Endothelial cell (in vitro differentiated cells): ENCODE measurements around the gene PLXNA1. TPM values are rescaled to one million over a fixed set of nuclear protein-coding genes. Genes with fewer than 3 reads are reported as not detected.

Experiments
- DNase-seq: peaks from one replicate; pipeline ENCODE4 v3.0.0; 2021; ENCODE audit warnings: low spot score
- H3K27ac Mint-ChIP-seq: one replicate; pipeline ENCODE4 v1.8.0; 2021; ENCODE audit warnings: mixed read lengths, inconsistent platforms; ENCODE audit not compliant: unreplicated experiment
- H3K27me3 Mint-ChIP-seq: one replicate; pipeline ENCODE4 v1.8.0; 2021; ENCODE audit warnings: mild to moderate bottlenecking, moderate library complexity, mixed read lengths, inconsistent platforms; ENCODE audit not compliant: unreplicated experiment
- H3K36me3 Mint-ChIP-seq: one replicate; pipeline ENCODE4 v1.8.0; 2021; ENCODE audit warnings: mild to moderate bottlenecking, low read depth, mixed read lengths, inconsistent platforms; ENCODE audit not compliant: unreplicated experiment
- H3K4me1 Mint-ChIP-seq: one replicate; pipeline ENCODE4 v1.8.0; 2021; ENCODE audit warnings: mild to moderate bottlenecking, mixed read lengths, inconsistent platforms; ENCODE audit not compliant: unreplicated experiment
- H3K4me3 Mint-ChIP-seq: one replicate; pipeline ENCODE4 v1.8.0; 2021; ENCODE audit warnings: mild to moderate bottlenecking, mixed read lengths, inconsistent platforms; ENCODE audit not compliant: unreplicated experiment
- H3K9me3 Mint-ChIP-seq: one replicate; pipeline ENCODE4 v1.8.0; 2021; ENCODE audit warnings: mixed read lengths, inconsistent platforms; ENCODE audit not compliant: unreplicated experiment
- CTCF ChIP-seq: fragments of 200-600 bp; sonication (generic); IDR thresholded peaks from one replicate; pipeline ENCODE4 v1.5.0; 2021; ENCODE audit warnings: antibody characterized with exemption; ENCODE audit not compliant: unreplicated experiment
- total RNA-seq: library from RNA; stranded (reverse); fragmentation: NEBNext Ultra II Directional; extraction: Animal tissue kit (Norgen Biotek cat#: 25700); gene quantifications from one replicate; pipeline ENCODE4 v1.2.1, GENCODE V29; 2021; ENCODE audit not compliant: unreplicated experiment

PLXNA1 gene
- total RNA-seq, 1 donor from 2014 or later: 31.8 TPM

GRCh38 chr3:126992216-126992615 lies 9.3 kb downstream of the PLXNA1 start:
- Mint-ChIP-seq H3K27me3 (peaks cover 6% of the 10 kb centered on the region), H3K36me3 (peaks cover 9% of the 10 kb centered on the region), H3K27ac (no peak overlapping the region), H3K9me3 (no peaks in the 10 kb centered on the region), H3K4me1 (no peaks in the 10 kb centered on the region), H3K4me3 (no peak overlapping the region)
- TF ChIP-seq CTCF: no peak
- no peak for DNase-seq

GRCh38 chr3:126992776-126993175 lies 9.9 kb downstream of the PLXNA1 start:
- no peak overlapping the region for H3K4me3 Mint-ChIP-seq
- no peaks in the 10 kb centered on the region for H3K4me1 Mint-ChIP-seq
- H3K36me3 Mint-ChIP-seq: peaks cover 9% of the 10 kb centered on the region
- no peaks in the 10 kb centered on the region for H3K9me3 Mint-ChIP-seq
- peaks cover 9% of the 10 kb centered on the region for H3K27me3 Mint-ChIP-seq
- H3K27ac Mint-ChIP-seq: no peak overlapping the region
- no peak for DNase-seq
- TF ChIP-seq CTCF: no peak

GRCh38 chr3:126993436-126993835 lies 10.5 kb downstream of the PLXNA1 start:
- Mint-ChIP-seq H3K36me3 (peaks cover 9% of the 10 kb centered on the region), H3K27me3 (peaks cover 13% of the 10 kb centered on the region), H3K4me3 (no peak overlapping the region), H3K27ac (no peak overlapping the region), H3K4me1 (peaks cover 2% of the 10 kb centered on the region), H3K9me3 (no peaks in the 10 kb centered on the region)
- no peak for DNase-seq
- no peak for TF ChIP-seq CTCF

- Mint-ChIP-seq H3K4me3 (no peak overlapping the region), H3K27ac (no peak overlapping the region), H3K4me1 (peaks cover 4% of the 10 kb centered on the region), H3K9me3 (no peaks in the 10 kb centered on the region), H3K27me3 (peaks cover 13% of the 10 kb centered on the region), H3K36me3 (peaks cover 3% of the 10 kb centered on the region)
- DNase-seq: no peak
- TF ChIP-seq CTCF: no peak
These were observed 11.8 kb downstream of the PLXNA1 start for GRCh38 chr3:126994661-126995245.

- H3K4me1 Mint-ChIP-seq: peaks cover 4% of the 10 kb centered on the region
- H3K36me3 Mint-ChIP-seq: peaks cover 3% of the 10 kb centered on the region
- no peak overlapping the region for H3K27ac Mint-ChIP-seq
- no peak for TF ChIP-seq CTCF
- DNase-seq: no peak
- peaks cover 13% of the 10 kb centered on the region for H3K27me3 Mint-ChIP-seq
- H3K4me3 Mint-ChIP-seq: no peak overlapping the region
- no peaks in the 10 kb centered on the region for H3K9me3 Mint-ChIP-seq
These were observed 12.4 kb downstream of the PLXNA1 start for GRCh38 chr3:126995254-126995780.
